Cardiac muscle cell (in vitro differentiated cells and primary cell): ENCODE measurements around the gene ZNF195. TPM values are rescaled to one million over a fixed set of nuclear protein-coding genes. Genes with fewer than 3 reads are reported as not detected.
"Not testable (repeated sequence)": the region's sequence is repeated elsewhere in the genome, so short reads cannot be mapped to it uniquely, and the experiment has no call there.

Experiments used
- DNase-seq, 2 donors: peaks; one replicate each; pipeline versions ENCODE4 v3.0.0 to v3.0.0-alpha.2; 2010 to 2017; ENCODE audit warnings: low read depth in 1 of 2, low spot score in 1 of 2
- H3K27ac ChIP-seq: fragments of 200-600 bp; sonication (generic); 2 replicates; pipeline ENCODE4 v1.5.1; 2016
- H3K27me3 ChIP-seq: fragments of 200-600 bp; sonication (generic); 2 replicates; pipeline ENCODE4 v1.6.0; 2016; ENCODE audit warnings: control low read depth
- H3K36me3 ChIP-seq: fragments of 200-600 bp; sonication (generic); 2 replicates; pipeline ENCODE4 v1.5.1; 2016; ENCODE audit warnings: control low read depth
- H3K4me1 ChIP-seq: fragments of 200-600 bp; sonication (generic); 2 replicates; pipeline ENCODE4 v1.8.1; 2017; ENCODE audit warnings: low read depth, mild to moderate bottlenecking, mixed run types
- H3K4me3 ChIP-seq: fragments of 200-600 bp; sonication (generic); 2 replicates; pipeline ENCODE4 v1.5.1; 2016; ENCODE audit warnings: mild to moderate bottlenecking
- H3K9me3 ChIP-seq: fragments of 200-600 bp; sonication (generic); 2 replicates; pipeline ENCODE4 v1.5.1; 2017; ENCODE audit warnings: low read depth, mild to moderate bottlenecking, control low read depth
- polyA plus RNA-seq: library from polyadenylated mRNA; unstranded; fragments of >200 nt; fragmentation: Nextera tagmentation; extraction: Ambion mirVana; gene quantifications from 2 replicates; pipeline ENCODE4 v1.2.1, GENCODE V29; 2016
- total RNA-seq: library from RNA; depleted of rRNA; stranded (reverse); fragments of >200 nt; gene quantifications from 2 replicates; pipeline ENCODE4 v1.2.3, GENCODE V29; 2016
- TF ChIP-seq, protein P1 (sequence below): IDR thresholded peaks from 2 replicates; pipeline ENCODE4 v1.5.1; 2012; ENCODE audit warnings: low read depth, mild to moderate bottlenecking, low read length

Gene ZNF195
- total and polyA plus RNA-seq, 2 experiments from 2014 or later = 35.1 to 35.5 TPM

- H3K27ac ChIP-seq, H3K4me3 ChIP-seq, H3K9me3 ChIP-seq, H3K27me3 ChIP-seq, H3K36me3 ChIP-seq, H3K4me1 ChIP-seq: not testable (repeated sequence)
- TF ChIP-seq, protein P1, sequence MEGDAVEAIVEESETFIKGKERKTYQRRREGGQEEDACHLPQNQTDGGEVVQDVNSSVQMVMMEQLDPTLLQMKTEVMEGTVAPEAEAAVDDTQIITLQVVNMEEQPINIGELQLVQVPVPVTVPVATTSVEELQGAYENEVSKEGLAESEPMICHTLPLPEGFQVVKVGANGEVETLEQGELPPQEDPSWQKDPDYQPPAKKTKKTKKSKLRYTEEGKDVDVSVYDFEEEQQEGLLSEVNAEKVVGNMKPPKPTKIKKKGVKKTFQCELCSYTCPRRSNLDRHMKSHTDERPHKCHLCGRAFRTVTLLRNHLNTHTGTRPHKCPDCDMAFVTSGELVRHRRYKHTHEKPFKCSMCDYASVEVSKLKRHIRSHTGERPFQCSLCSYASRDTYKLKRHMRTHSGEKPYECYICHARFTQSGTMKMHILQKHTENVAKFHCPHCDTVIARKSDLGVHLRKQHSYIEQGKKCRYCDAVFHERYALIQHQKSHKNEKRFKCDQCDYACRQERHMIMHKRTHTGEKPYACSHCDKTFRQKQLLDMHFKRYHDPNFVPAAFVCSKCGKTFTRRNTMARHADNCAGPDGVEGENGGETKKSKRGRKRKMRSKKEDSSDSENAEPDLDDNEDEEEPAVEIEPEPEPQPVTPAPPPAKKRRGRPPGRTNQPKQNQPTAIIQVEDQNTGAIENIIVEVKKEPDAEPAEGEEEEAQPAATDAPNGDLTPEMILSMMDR = peak; percentile 43
- peak; percentile 55 to 75 for DNase-seq
Observed at GRCh38 chr11:3417047-3417446, 38.1 kb upstream of the ZNF195 start.

DNA sequence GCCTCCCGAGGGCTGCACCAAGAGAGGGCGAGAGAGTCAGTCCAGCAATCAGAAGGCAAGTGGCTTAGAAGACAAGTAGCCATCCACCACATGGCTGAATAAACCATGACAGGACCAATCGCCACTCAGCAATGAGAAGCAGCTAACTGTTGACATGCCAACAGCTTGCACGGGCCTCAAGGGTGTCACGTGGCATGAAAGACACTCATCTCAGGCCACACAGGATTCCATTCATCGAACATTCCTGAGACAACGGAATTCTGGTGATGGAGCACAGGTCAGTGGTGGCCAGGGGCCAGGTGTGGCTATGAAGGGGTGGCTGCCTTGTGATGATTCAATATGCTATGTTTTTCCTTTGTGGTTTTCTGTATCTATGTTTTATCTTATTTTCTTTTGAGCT is 36.4 kb upstream of the ZNF195 start:
- H3K4me1 ChIP-seq, H3K27me3 ChIP-seq, H3K36me3 ChIP-seq, H3K27ac ChIP-seq, DNase-seq, H3K9me3 ChIP-seq, H3K4me3 ChIP-seq: not testable (repeated sequence)

DNA sequence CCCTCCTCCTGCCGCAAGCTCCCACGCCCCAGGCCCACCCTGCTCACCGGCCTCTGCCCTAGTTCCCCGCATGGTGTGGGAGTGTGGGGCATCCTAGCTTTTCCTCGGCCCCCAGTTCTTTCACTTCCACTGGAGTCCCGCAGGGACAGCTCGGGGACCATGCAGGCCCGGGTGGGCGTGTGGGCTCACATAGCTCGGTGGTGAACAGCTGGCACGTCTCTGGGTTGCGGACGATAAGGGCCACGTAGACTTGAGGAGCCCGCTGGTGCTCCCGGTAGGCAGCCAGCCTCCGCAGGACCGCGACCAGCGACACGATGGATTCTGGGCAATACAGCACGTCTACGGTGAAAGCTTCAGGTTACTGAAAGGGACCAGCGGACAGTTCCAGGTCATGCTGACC is 34.7 kb upstream of the ZNF195 start:
- not testable (repeated sequence) for H3K9me3 ChIP-seq, H3K27me3 ChIP-seq, H3K4me1 ChIP-seq, DNase-seq, H3K4me3 ChIP-seq, H3K36me3 ChIP-seq, H3K27ac ChIP-seq

DNA sequence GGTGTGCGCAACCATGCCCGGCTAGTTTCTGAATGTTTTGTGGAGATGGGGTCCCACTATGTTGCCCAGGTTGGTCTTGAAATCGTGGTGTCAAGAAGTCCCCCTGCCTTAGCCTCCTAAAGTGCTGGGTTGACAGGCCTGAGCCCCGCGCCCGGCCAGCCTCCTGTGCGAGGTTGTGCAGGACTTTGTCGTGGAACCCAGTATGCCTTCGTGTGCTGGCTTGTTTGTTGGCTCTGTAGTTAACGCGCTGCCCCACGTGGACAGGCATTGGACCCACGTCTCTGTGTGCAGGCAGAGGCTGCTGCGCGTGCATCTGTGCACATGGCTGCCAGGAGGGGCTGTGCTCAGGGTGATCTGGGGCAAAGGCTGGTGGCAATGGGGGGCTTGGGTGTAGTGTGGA is 33.9 kb upstream of the ZNF195 start:
- no peak for DNase-seq
- Histone ChIP-seq H3K27ac (no peak overlapping the region), H3K27me3 (no peaks in the 10 kb centered on the region), H3K36me3 (no peaks in the 10 kb centered on the region), H3K4me1 (no peaks in the 10 kb centered on the region), H3K4me3 (no peak overlapping the region), H3K9me3 (no peaks in the 10 kb centered on the region)
- TF ChIP-seq, protein P1 = no peak

DNA sequence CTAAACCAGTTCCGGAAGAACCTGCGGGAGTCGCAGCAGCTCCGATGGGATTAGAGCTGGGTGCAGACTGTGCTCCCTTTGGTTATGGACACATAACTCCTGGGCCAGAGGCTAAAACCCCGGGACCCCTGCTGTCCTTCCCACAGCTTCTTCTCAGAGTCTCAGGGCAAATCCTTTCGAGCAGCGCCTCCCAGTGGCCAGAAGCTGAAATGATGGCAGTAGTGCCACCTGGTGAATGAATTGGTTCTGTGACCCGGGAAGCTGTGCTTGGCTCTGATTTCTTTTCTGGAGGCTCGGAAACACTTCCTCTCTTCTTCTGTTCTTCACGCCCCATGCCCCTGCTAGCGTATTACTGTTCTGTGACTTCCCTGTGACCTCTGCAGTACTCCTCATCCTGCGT is 29.8 kb upstream of the ZNF195 start:
- H3K9me3 ChIP-seq, H3K36me3 ChIP-seq, H3K4me1 ChIP-seq, H3K4me3 ChIP-seq, H3K27ac ChIP-seq, H3K27me3 ChIP-seq: not testable (repeated sequence)
- TF ChIP-seq, protein P1 = peak; percentile 69
- DNase-seq = peak; percentile 68 to 70

GRCh38 chr11:3408058-3408605 is 29.2 kb upstream of the ZNF195 start:
- H3K4me3 ChIP-seq, H3K4me1 ChIP-seq, H3K9me3 ChIP-seq, H3K27ac ChIP-seq, H3K36me3 ChIP-seq, H3K27me3 ChIP-seq: not testable (repeated sequence)
- DNase-seq = peak in 1 of 2 donors; percentile 6

- H3K4me3 ChIP-seq = not testable (repeated sequence)
Observed at GRCh38 chr11:3406937-3407336, 28.0 kb upstream of the ZNF195 start.

GRCh38 chr11:3406223-3406875 is 27.4 kb upstream of the ZNF195 start:
- H3K27ac ChIP-seq, H3K36me3 ChIP-seq, H3K4me3 ChIP-seq, H3K9me3 ChIP-seq, H3K4me1 ChIP-seq, H3K27me3 ChIP-seq, DNase-seq: not testable (repeated sequence)

More at GRCh38 chr11:3406937-3407336, 28.0 kb upstream of the ZNF195 start:
- H3K27me3 ChIP-seq, H3K4me1 ChIP-seq, DNase-seq, H3K36me3 ChIP-seq, H3K27ac ChIP-seq, H3K9me3 ChIP-seq: not testable (repeated sequence)

DNA sequence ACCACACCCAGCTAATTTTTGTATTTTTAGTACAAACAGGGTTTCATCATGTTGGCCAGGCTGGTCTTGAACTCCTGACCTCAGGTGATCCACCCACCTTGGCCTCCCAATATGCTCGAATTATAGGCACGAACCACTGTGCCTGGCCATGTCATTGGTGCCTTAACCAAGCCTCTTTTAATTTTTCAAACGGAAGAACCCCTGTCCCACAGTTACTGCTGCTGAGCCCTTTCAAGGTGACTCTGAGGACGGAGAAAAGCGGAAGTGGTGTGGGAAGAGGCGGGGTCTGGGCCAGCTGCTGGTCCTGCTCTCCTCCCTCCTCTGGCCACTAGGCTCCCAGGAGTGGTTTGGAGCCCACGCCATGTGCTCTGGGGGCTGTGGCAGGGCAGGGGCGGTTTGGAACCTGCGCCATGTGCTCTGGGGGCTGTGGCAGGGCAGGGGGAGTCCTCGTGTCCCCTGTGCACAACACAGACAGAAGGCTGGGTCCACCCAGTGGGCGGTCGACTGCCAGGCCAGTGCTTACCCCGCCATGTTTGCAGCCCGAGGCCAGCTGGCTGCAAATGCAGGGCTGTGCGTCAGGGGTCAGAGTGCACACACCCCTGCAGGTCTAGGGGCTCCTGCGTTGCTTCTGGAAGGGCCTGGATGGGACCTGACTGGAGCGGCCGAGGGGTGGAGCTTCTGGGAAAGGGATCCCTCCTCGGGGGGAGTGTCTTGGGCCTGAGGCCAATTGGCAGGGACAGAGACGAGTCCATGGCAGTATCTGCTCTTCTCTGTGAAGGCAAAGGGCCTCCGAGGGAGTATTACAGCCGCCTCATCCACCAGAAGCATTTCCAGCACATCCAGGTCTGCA is 25.4 kb upstream of the ZNF195 start:
- DNase-seq = peak in 1 of 2 donors; percentile 37
- not testable (repeated sequence) for H3K27me3 ChIP-seq, H3K4me1 ChIP-seq, H3K9me3 ChIP-seq, H3K27ac ChIP-seq, H3K4me3 ChIP-seq, H3K36me3 ChIP-seq

DNA sequence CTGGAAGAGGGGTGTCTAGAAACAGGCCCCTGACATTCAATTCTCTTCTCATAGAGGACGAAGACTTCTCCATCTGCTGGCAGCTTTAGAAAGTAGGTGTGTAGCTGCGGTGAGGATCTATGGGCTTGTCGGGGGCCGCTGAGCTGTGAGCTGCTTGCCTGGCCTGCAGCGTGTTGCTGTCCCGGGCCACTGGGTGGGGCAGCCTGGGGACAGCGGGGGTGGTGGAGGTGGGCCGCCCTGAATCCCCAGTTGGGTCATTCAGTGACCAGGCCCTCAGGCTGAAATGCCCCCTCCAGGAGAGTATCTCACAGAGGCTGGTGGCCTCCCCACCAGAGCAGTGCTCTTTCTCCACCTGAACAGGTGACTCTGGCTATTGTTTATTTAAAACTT is 23.9 kb upstream of the ZNF195 start:
- not testable (repeated sequence) for H3K9me3 ChIP-seq, DNase-seq, H3K36me3 ChIP-seq, H3K4me3 ChIP-seq, H3K27me3 ChIP-seq, H3K4me1 ChIP-seq, H3K27ac ChIP-seq
